Osteoblast (primary cell): ENCODE measurements around the gene MCM10. TPM values are rescaled to one million over a fixed set of nuclear protein-coding genes. Genes with fewer than 3 reads are reported as not detected.

Experiments
- DNase-seq: peaks from one replicate; pipeline ENCODE4 v3.0.0; 2011; ENCODE audit warnings: low spot score, mixed read lengths; ENCODE audit not compliant: insufficient read length; ENCODE audit errors: missing footprints
- H2AFZ ChIP-seq: 2 replicates; pipeline ENCODE4 v1.6.0; 2011; ENCODE audit warnings: mild to moderate bottlenecking, low read length
- H3K27ac ChIP-seq: 2 replicates; pipeline ENCODE4 v1.5.1; 2011; ENCODE audit warnings: mild to moderate bottlenecking, low read depth, low read length, moderate library complexity
- H3K27me3 ChIP-seq: 2 replicates; pipeline ENCODE4 v1.6.0; 2012; ENCODE audit warnings: mild to moderate bottlenecking, control low read depth, inconsistent platforms, low read length, moderate library complexity; ENCODE audit not compliant: insufficient read depth
- H3K36me3 ChIP-seq: 2 replicates; pipeline ENCODE4 v1.5.1; 2011; ENCODE audit warnings: mild to moderate bottlenecking, low read length, control low read depth, moderate library complexity; ENCODE audit not compliant: insufficient read depth
- H3K4me1 ChIP-seq: 2 replicates; pipeline ENCODE4 v1.5.1; 2011; ENCODE audit warnings: mild to moderate bottlenecking, low read length, control low read depth, moderate library complexity; ENCODE audit not compliant: insufficient read depth
- H3K4me2 ChIP-seq: 2 replicates; pipeline ENCODE4 v1.6.0; 2011; ENCODE audit warnings: mild to moderate bottlenecking, low read length; ENCODE audit not compliant: insufficient read depth
- H3K4me3 ChIP-seq: fragments of 200-600 bp; sonication (generic); 3 replicates; pipeline ENCODE4 v1.5.1; 2012; ENCODE audit warnings: mild to moderate bottlenecking, low read length, inconsistent platforms; ENCODE audit not compliant: insufficient read depth
- H3K79me2 ChIP-seq: 2 replicates; pipeline ENCODE4 v1.6.0; 2012; ENCODE audit warnings: mild to moderate bottlenecking, low read length, control low read depth, inconsistent platforms; ENCODE audit not compliant: insufficient read depth
- H3K9me3 ChIP-seq: 2 replicates; pipeline ENCODE4 v1.5.1; 2011; ENCODE audit warnings: low read depth, low read length, control low read depth
- H4K20me1 ChIP-seq: 2 replicates; pipeline ENCODE4 v1.6.0; 2012; ENCODE audit warnings: mild to moderate bottlenecking, low read length, control low read depth; ENCODE audit not compliant: insufficient read depth
- CTCF ChIP-seq: IDR thresholded peaks from 2 replicates; pipeline ENCODE4 v1.5.1; 2011; ENCODE audit warnings: mild to moderate bottlenecking, low read depth, low read length, moderate library complexity; ENCODE audit errors: extremely low read depth
- total RNA-seq: library from RNA; depleted of rRNA; stranded (reverse); fragments of >200 nt; gene quantifications from 2 replicates; pipeline ENCODE4 v1.2.3, GENCODE V29; 2012

The MCM10 gene
- total RNA-seq, 1 donor = 1.4 TPM

- TF ChIP-seq CTCF = no peak
- no peaks in the 10 kb centered on the region for H3K27me3 ChIP-seq
- DNase-seq = no peak
- H2AFZ ChIP-seq = no peak overlapping the region
- H3K79me2 ChIP-seq = no peaks in the 10 kb centered on the region
- no peak overlapping the region for H3K4me2 ChIP-seq
- H3K27ac ChIP-seq = no peak overlapping the region
- no peak overlapping the region for H3K4me3 ChIP-seq
- no peaks in the 10 kb centered on the region for H4K20me1 ChIP-seq
- H3K4me1 ChIP-seq = no peaks in the 10 kb centered on the region
- H3K36me3 ChIP-seq = no peaks in the 10 kb centered on the region
- H3K9me3 ChIP-seq = no peaks in the 10 kb centered on the region
Observed at GRCh38 chr10:13222566-13222965, 61.2 kb downstream of the MCM10 start.

- Histone ChIP-seq H3K4me2 (no peak overlapping the region), H3K27me3 (no peaks in the 10 kb centered on the region), H4K20me1 (no peaks in the 10 kb centered on the region), H3K27ac (no peak overlapping the region), H3K9me3 (no peaks in the 10 kb centered on the region), H3K36me3 (no peaks in the 10 kb centered on the region), H2AFZ (no peak overlapping the region), H3K4me1 (no peaks in the 10 kb centered on the region), H3K79me2 (no peaks in the 10 kb centered on the region), H3K4me3 (no peak overlapping the region)
- DNase-seq = no peak
- TF ChIP-seq CTCF = no peak
Observed at GRCh38 chr10:13223241-13223640, 61.9 kb downstream of the MCM10 start.

DNA sequence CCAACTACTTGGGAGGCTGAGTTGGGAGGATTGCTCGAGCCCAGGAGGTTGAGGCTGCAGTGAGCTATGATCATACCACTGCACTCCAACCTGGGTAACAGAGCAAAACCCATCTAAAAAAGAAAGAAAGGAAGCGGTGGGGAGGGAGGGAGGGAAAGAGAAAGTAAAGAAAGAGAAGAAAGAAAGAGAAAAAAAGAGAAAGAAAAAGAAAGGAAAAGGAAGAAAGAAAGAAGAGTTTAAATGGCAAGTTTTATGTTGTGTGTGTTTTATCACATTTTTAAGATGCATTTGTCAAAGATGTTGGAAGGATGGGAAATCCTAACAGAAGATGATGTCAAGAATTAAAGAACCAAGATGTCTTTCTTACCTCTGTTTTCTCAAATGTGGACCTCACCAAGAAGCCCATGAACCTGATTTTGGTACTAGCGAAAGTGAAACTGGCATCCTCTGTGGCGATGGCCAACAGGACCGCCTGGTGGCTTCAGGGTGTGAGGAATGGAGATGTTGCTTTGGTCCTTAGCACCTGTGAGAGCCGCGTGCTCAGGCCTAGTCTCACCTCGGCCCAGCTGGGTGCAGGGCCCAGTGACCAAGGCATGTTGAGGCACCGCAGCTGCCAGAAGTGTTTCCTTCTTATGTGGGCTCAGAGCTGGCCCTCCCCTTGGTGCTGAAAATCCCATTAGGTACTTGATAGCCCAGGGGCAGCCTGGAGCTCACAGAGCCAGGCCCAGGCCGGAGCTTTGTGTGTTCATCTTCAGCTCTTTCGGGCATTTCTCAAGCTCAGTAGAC, 63.0 kb downstream of the MCM10 start:
- Histone ChIP-seq H4K20me1 (no peaks in the 10 kb centered on the region), H2AFZ (no peak overlapping the region), H3K27ac (no peak overlapping the region), H3K4me2 (no peak overlapping the region), H3K27me3 (no peaks in the 10 kb centered on the region), H3K9me3 (no peaks in the 10 kb centered on the region), H3K79me2 (no peaks in the 10 kb centered on the region), H3K36me3 (no peaks in the 10 kb centered on the region), H3K4me3 (no peak overlapping the region), H3K4me1 (no peaks in the 10 kb centered on the region)
- DNase-seq = no peak
- no peak for TF ChIP-seq CTCF

GRCh38 chr10:13225601-13226000, 64.2 kb downstream of the MCM10 start:
- Histone ChIP-seq H4K20me1 (no peaks in the 10 kb centered on the region), H3K4me3 (no peak overlapping the region)

More at GRCh38 chr10:13225601-13226000, 64.2 kb downstream of the MCM10 start:
- no peak overlapping the region for H3K4me2 ChIP-seq
- no peak overlapping the region for H3K27ac ChIP-seq
- no peaks in the 10 kb centered on the region for H3K27me3 ChIP-seq
- DNase-seq = no peak
- H3K4me1 ChIP-seq = no peaks in the 10 kb centered on the region
- H3K79me2 ChIP-seq = no peaks in the 10 kb centered on the region
- no peaks in the 10 kb centered on the region for H3K9me3 ChIP-seq
- no peaks in the 10 kb centered on the region for H3K36me3 ChIP-seq
- no peak overlapping the region for H2AFZ ChIP-seq
- no peak for TF ChIP-seq CTCF
